GM19035 (cell line): ENCODE measurements around the gene CLNK.
A peak's percentile ranks its signal among the peaks of the same experiment; 100 is the strongest.

Experiments
- ATAC-seq: cut with Tn5 transposase; IDR thresholded peaks from one replicate; pipeline ENCODE4 v1.9.1; 2021; ENCODE audit not compliant: unreplicated experiment

The CLNK gene

GRCh38 chr4:10526429-10527222 lies 157.9 kb downstream of the CLNK start:
- ATAC-seq = no peak

- no peak for ATAC-seq
Observed at GRCh38 chr4:10524196-10524833, 160.3 kb downstream of the CLNK start.

DNA sequence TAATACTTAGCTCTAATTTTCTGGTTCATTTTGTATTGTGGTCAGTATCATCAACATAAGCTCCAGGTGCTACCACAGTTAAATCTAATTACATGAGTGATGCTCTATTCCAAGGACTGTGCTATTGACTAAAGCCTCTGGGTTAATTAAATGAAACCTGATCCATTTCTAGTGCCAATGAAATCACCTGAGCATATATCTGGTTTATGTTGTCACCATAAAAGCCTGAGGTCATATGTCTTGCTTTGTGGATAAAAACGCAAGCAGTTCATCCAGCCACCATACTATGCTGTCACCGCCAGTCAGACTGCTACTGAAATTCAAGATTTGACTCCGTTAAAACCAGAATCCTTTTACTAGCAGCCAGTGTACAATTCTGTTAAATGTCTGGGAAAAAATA lies 163.1 kb downstream of the CLNK start:
- ATAC-seq = no peak

DNA sequence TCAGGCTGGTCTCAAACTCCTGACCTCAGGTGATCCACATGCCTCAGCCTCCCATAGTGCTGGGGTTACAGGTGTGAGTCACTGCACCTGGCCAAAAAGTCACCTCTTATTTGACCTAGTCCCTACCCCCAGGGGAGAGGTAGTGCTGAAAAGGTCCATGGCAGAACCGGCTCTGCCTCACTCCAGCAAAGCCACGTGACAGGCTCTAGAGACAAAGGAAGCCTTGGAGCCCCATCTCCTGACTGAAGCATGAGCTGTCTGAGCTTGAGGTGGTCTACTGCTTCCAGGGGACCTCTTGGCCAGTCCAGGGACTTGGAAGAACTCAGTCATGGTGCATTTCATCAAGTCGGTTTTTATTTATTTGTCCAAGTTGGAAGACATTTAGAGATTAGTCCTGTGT lies 174.8 kb downstream of the CLNK start:
- ATAC-seq = no peak

GRCh38 chr4:10506077-10506476 lies 178.5 kb downstream of the CLNK start:
- ATAC-seq = no peak

DNA sequence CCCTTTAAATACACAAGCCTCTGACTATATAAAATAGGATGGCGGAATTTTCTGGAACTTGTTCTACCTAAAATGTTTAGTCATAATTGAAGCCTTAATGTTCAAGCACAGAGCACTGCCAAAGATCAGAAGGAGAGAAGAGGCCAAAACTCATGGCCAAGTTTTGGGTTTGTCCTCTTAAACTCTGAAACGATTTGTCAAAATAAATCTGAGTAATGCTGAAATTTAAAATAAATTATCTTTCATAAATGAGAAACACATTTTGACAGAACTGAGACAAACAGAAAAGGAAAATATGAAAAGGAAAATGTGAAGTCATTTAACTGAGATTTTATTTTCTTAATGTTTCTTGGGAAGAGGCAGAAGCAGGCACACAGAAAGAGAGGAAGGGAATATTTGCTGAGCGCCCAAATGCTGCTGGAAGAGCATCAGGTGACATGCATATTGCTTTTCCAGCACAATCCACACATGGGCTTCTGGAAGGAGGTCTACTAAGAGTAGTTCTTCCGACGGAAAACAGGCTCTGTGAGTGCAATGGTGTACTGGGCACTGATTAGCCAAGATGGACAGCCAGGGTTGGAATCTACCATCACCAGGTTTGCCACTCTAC lies 179.9 kb downstream of the CLNK start:
- ATAC-seq = no peak

DNA sequence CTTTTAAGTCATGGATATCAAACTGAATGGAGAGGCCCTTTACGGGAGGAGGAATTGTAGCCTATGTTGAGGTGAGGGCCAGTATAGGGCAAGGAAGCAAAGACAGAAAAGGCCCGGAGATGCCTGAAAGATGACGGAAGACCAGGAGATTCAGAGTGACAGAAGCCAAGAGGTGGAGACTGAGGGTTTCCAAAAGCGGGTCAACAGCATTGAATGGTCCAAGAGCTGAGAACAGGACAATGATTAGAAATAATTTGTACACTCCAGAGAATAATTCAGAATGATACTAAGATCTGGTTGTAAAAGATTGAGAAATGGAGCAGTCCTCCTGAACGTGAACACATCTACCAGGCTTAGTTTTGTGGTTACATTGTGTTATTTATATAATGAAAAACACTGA lies 181.9 kb downstream of the CLNK start:
- ATAC-seq = no peak

DNA sequence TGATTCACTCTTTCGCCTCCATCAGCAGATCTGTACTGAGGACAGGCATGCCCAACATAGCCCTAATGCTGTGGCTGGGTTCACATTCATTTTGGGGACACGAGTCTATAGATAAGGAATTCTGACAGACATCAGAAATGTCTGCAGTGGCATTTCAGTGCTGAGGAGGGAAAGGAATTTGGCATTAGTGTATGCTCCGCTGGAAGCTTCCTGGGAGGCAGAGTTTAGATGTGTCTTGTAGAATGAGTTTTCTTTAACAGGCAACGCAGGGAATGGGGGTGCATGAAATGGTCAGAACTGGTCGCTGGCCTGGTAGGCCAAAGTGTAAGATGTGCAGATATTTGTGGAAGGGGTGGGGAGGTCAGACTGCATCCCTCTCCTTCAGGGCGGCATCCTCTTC lies 183.8 kb downstream of the CLNK start:
- ATAC-seq = no peak

DNA sequence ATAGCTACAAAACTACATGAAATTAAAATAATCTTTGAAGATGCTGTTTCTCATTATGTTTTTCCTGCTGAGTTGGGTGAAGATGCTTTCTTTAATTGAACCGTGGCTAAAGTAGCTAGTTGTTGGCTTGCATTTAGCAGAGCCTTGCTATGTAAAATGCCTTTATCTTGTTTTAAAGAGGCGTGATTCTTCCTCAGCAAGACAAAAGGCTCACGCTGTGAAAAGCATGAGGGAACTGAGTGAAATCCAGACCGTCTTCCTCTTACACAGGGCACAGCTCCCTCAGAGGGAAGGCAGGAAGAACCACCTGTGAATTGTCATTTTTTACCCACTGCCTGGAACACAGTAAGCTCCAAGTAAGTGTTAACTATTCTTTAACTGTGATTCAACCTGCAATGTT lies 188.4 kb downstream of the CLNK start:
- no peak for ATAC-seq

- no peak for ATAC-seq
Observed at GRCh38 chr4:10495651-10496050, 188.9 kb downstream of the CLNK start.

DNA sequence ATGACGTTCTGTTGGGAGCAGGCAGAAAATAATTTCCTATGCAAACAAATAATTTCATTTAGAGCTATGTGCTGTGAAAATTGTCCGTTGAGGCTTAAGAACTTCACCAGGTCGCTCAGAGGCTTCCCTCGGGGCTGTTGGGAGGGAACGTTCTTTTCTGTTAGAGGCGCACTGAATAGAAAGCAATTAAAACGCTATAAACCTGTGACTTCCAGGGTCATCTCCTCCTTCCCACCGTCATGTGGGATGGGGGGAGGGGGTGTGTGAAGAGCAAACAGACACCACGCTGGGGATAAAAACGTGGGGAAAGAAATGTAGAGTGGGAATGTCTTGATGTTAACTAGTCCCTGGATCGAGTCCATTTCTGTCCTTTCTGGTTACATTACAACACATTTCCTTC lies 192.1 kb downstream of the CLNK start:
- no peak for ATAC-seq

GRCh38 chr4:10491401-10491800 lies 193.2 kb downstream of the CLNK start:
- no peak for ATAC-seq

DNA sequence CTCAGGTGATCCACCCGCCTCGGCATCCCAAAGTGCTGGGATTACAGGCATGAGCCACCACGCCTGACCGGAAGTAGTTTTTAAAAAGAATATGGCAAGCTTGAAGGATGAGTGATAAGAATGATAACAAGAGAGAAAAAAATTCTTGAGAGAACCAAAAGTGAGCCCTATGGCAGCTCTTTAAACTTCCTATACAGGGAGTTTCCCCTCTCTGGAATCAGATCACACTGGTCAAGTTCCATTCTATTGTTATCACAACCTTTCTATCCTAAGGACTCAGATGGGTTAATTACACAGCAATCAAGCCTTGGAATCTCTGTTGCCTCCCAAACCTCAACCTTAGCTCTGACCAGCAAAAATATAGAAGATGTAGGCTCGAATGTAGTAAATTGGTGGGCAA lies 193.6 kb downstream of the CLNK start:
- ATAC-seq = no peak

GRCh38 chr4:10482913-10483312 lies 201.7 kb downstream of the CLNK start:
- ATAC-seq = no peak

- no peak for ATAC-seq
Observed at GRCh38 chr4:10480616-10481015, 204.0 kb downstream of the CLNK start.

- ATAC-seq = no peak
Observed at GRCh38 chr4:10478621-10479020, 205.9 kb downstream of the CLNK start.

DNA sequence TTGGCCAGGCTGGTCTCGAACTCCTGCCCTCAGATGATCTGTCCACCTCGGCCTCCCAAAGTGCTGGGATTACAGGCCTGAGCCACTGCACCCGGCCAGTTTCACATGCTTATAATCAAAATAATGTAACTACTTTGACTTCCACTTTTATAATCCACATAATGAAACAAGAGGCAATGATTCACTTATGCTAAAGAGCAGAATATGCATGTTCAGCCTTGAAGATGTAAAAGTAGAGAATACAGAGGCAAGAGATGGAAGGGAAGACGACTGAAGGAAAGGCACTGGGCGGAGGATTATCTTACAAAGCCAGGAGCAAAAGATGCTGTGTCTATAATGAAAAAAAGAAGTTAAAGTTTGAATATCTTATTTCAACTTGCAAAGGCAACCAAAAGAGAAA lies 214.1 kb downstream of the CLNK start:
- ATAC-seq = no peak

DNA sequence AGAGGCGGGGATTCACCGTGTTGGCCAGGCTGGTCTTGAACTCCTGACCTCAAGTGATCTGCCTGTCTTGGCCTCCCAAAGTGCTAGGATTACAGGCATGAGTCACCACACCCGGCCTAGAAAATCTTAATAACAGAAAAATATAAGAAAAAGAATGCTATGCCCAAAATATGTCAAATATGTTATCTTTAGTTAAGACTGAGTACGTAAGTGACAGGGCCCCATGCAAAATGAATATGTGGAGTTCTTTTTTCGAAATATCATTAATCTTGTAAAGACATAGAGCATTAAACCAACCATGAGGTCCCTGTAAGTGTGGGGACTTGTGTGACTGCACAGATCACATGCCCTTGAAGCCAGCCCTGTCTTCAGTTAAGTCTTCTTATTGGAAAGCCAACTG lies 218.4 kb downstream of the CLNK start:
- ATAC-seq = no peak

DNA sequence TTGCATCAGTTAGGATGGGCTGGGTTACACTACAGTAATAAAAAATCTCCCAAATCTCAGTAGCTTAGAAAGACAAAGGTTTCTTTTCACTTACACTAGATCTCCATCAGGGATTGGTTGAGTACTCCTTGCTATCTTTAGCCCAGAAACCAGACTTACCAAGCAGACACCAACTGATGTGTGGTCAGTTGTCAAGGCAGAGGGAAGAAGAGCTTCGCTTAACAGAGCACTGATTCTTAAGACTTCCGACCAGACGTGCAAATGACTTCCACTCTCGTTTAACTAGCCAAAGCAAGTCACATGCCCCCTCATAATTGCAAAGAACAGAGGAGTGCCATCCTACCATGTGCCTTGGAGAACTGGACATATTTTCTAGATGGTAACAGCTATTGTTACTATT lies 221.7 kb downstream of the CLNK start:
- no peak for ATAC-seq

GRCh38 chr4:10461850-10462400 lies 222.6 kb downstream of the CLNK start:
- no peak for ATAC-seq

DNA sequence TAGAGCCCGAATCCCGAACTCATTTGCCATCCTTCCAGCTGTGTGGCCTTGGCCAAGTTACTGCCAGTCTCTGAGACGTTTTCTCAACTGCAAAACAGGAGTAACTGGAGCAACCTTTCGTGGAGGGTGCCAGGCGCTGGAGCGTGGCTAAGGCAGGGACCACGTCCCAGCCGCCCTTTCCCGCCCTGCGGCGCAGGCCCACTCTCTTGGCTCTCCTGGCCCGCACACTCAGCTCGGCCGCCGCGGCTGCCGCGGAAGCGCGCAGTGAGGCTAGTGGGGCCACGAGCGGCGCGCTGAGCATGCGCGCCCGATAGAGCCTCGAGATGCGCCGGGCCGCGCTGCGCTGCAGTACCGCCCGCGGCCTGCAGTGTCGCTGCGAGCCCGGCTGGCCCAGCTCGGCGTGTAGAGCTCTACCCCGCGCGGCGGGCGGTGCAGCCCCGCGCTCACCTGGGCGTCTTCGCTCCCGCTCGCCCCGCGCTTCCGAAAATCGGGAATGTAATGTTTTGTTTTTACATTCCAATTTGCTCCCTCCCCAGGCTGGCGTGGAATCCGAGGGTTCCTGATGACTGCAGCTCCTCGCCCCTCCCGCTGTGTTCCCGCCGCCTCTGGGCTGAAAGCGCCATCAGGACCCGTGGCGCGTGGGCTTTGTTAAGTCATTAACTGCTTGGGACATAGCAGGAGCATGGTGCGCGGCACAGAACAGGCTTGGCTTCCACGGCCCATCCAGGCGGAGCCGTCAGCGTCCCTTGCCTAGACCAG lies 223.3 kb downstream of the CLNK start:
- ATAC-seq = peak; percentile 63
